Parathyroid adenoma (tissue), 2 donors: Measurements from ENCODE around the gene TMEM235.
"Not testable (repeated sequence)": the region's sequence is repeated elsewhere in the genome, so short reads cannot be mapped to it uniquely, and the experiment has no call there.

Experiments
- H2AFZ ChIP-seq: fragments of 300-600 bp; sonication (generic); one replicate; pipeline ENCODE4 v1.7.0; 2017; ENCODE audit warnings: antibody characterized with exemption, mild to moderate bottlenecking
- H3K27ac ChIP-seq: fragments of 300-600 bp; sonication (generic); one replicate; pipeline ENCODE4 v1.7.0; 2017
- H3K27me3 ChIP-seq: fragments of 300-600 bp; sonication (generic); one replicate; pipeline ENCODE4 v1.7.0; 2017; ENCODE audit warnings: low read length; ENCODE audit not compliant: control insufficient read depth, insufficient read depth
- H3K36me3 ChIP-seq: fragments of 300-600 bp; sonication (generic); one replicate; pipeline ENCODE4 v1.7.0; 2017; ENCODE audit warnings: low read length; ENCODE audit not compliant: control insufficient read depth, insufficient read depth
- H3K4me1 ChIP-seq: fragments of 300-600 bp; sonication (generic); one replicate; pipeline ENCODE4 v1.7.0; 2017; ENCODE audit warnings: control low read depth
- H3K4me2 ChIP-seq: fragments of 300-600 bp; sonication (generic); one replicate; pipeline ENCODE4 v1.7.0; 2017; ENCODE audit warnings: low read length
- H3K4me3 ChIP-seq: fragments of 300-600 bp; sonication (generic); one replicate; pipeline ENCODE4 v1.7.0; 2017; ENCODE audit warnings: low read depth, low read length
- H3K79me2 ChIP-seq: fragments of 300-600 bp; sonication (generic); one replicate; pipeline ENCODE4 v1.7.0; 2017; ENCODE audit warnings: control low read depth
- H3K9ac ChIP-seq: fragments of 300-600 bp; sonication (generic); one replicate; pipeline ENCODE4 v1.7.0; 2017; ENCODE audit warnings: mild to moderate bottlenecking
- H3K9me3 ChIP-seq: fragments of 300-600 bp; sonication (generic); one replicate; pipeline ENCODE4 v1.7.0; 2017; ENCODE audit warnings: low read length; ENCODE audit not compliant: control insufficient read depth
- TF ChIP-seq, protein P1 (sequence below): fragments of 300-600 bp; sonication (generic); IDR thresholded peaks from one replicate; pipeline ENCODE4 v1.7.0; 2017; ENCODE audit warnings: antibody characterized with exemption, mild to moderate bottlenecking
- donor health status: primary hyperparathyroidism.

The TMEM235 gene

DNA sequence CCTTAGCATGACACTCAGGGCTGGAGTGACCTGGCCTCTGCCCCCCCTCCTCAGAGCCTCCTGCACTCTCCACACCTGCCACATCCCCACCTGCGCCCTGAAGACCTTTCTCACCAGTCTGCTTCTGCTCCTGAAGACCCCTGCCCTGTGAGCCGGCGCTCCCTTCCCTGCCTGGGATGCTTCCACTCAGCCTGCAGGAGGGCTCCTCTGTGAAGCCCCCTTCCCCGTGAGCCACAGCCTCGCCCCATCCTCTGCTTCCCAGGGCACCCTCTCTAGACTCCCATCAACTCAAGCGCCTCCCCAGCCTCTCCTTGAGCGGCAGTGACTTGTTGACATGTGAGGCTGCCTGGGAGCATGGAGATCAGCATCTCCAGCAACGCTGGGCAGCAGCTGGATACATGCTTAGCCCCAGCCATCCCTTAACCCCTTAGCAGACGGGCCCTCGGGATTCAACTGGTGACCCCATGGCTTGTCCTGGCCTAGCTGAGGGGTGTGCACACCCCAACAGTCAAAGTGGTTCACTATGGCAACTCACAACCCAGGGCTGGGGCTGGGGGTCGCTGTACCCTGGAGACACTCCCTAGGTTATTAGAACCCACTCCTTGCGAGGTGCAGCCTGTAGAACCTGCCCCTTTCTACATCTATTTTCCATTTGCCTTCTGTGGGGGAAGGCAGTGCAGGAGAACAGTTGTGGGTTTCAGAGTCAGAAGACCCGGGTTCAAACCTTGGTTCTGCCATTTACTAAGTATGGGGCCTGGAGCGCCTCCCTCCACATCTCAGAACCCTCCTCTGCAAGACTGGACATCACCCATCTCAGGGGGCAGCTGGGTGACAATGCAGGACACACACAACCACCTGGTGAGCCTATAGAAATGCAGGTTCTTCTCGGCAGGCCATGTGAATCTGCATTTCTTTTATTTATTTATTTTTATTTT is 21.5 kb downstream of the TMEM235 start:
- TF ChIP-seq, protein P1, sequence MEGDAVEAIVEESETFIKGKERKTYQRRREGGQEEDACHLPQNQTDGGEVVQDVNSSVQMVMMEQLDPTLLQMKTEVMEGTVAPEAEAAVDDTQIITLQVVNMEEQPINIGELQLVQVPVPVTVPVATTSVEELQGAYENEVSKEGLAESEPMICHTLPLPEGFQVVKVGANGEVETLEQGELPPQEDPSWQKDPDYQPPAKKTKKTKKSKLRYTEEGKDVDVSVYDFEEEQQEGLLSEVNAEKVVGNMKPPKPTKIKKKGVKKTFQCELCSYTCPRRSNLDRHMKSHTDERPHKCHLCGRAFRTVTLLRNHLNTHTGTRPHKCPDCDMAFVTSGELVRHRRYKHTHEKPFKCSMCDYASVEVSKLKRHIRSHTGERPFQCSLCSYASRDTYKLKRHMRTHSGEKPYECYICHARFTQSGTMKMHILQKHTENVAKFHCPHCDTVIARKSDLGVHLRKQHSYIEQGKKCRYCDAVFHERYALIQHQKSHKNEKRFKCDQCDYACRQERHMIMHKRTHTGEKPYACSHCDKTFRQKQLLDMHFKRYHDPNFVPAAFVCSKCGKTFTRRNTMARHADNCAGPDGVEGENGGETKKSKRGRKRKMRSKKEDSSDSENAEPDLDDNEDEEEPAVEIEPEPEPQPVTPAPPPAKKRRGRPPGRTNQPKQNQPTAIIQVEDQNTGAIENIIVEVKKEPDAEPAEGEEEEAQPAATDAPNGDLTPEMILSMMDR: no peak
- Histone ChIP-seq H3K4me1 (peaks cover 12% of the 10 kb centered on the region), H3K27me3 (no peaks in the 10 kb centered on the region), H3K36me3 (no peaks in the 10 kb centered on the region), H2AFZ (no peak overlapping the region), H3K4me2 (peak overlapping the region; percentile 25), H3K27ac (no peak overlapping the region), H3K9me3 (no peaks in the 10 kb centered on the region), H3K4me3 (no peak overlapping the region), H3K9ac (no peak overlapping the region), H3K79me2 (no peaks in the 10 kb centered on the region)

DNA sequence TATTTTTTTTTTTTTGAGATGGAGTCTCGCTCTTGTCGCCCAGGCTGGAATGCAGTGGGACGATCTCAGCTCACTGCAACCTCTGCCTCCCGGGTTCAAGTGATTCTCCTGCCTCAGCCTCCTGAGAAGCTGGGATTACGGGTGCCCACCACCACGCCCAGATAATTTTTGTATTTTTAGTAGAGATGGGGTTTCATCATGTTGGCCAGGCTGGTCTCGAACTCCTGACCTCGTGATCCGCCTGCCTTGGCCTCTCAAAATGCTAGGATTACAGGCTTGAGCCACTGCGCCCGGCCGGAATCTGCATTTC is 22.2 kb downstream of the TMEM235 start:
- not testable (repeated sequence) for H3K79me2 ChIP-seq, H3K36me3 ChIP-seq, H3K9me3 ChIP-seq, H3K27me3 ChIP-seq
- Histone ChIP-seq H3K4me1 (peaks cover 18% of the 10 kb centered on the region), H3K9ac (peak overlapping the region; percentile 95), H3K4me2 (peak overlapping the region; percentile 94), H3K27ac (peak overlapping the region; percentile 89), H2AFZ (peak overlapping the region; percentile 100), H3K4me3 (peak overlapping the region; percentile 98)

DNA sequence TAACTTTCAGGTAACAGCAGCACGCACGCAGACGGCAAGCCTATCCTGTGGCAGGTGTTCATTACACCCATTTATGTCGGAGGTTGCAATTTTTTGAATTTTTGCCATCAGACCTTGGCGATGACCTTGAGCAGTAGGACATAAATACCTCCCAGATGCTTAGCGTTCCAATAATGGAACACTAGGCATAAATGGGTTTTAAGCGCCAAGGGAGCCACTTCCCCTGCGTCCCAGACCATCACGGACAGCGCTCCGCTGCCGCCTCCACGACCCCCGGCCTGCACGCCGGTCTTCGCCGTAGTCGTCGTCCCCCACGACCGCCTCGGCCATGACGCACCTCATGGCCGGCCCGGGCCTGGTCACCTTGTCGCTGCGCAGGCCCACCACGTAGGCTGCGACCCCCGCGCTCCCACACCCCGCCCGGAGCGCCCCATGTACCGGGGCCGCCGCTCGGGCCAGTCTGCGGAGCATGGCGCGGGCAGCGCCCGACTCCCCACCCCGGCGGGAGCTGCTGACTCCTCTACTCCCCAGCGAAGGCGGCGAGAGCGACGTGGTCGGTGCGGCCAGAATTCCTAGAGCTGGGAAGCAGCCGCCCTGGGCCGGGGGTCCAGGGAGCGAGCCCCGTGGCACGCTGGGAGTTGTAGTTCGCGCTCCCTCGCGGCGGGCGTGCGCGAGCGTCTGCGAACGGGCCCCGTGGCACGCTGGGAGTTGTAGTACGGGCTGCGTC is 22.7 kb downstream of the TMEM235 start:
- H3K27ac ChIP-seq: peak overlapping the region; percentile 89

DNA sequence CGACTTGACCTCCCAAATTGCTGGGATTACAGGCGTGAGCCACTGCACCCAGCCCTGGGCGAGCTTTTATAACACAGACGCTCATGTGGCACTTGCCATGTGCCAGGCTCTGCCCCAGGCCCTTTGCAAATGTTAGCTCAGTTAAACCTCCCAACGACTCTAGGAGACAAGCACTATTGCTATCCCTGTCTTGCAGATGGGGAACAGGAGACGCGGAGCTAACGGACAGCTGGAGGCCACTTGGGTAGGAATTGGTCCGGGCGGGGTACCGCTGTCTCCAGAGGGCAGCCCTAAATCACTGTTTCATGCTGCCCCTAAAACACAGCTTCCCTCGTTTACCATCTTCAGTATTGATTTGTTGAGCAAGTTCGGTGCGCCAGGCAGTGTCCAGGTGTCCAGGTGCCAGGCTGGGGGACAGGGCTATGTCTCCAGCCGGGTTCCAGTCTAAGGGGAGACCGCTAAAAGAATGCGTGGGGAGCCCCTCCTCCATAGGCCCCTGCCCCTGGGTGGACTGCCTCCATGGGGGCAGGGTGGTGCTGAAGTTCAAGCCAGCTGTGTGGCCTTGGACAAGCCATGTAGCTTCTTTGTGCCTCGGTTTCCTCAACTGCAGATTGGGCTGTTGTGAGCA is 23.7 kb downstream of the TMEM235 start:
- TF ChIP-seq, protein P1: no peak
- Histone ChIP-seq H3K79me2 (no peaks in the 10 kb centered on the region), H3K9ac (no peak overlapping the region), H3K27me3 (no peaks in the 10 kb centered on the region), H3K9me3 (no peaks in the 10 kb centered on the region), H3K27ac (no peak overlapping the region), H3K36me3 (no peaks in the 10 kb centered on the region), H3K4me2 (no peak overlapping the region), H2AFZ (no peak overlapping the region), H3K4me3 (no peak overlapping the region), H3K4me1 (peaks cover 22% of the 10 kb centered on the region)

More for the DNA sequence above, 22.7 kb downstream of the TMEM235 start:
- H3K4me1 ChIP-seq: peaks cover 22% of the 10 kb centered on the region
- H3K79me2 ChIP-seq: no peaks in the 10 kb centered on the region
- peak overlapping the region; percentile 98 for H3K4me3 ChIP-seq
- no peaks in the 10 kb centered on the region for H3K36me3 ChIP-seq
- TF ChIP-seq, protein P1: no peak
- H3K9me3 ChIP-seq: no peaks in the 10 kb centered on the region
- H3K4me2 ChIP-seq: peak overlapping the region; percentile 94
- H2AFZ ChIP-seq: peak overlapping the region; percentile 100
- H3K27me3 ChIP-seq: no peaks in the 10 kb centered on the region
- H3K9ac ChIP-seq: peak overlapping the region; percentile 95
